ENCODE results near the gene HELT.

Gene HELT

GRCh38 chr4:185003596-185004351 lies 14.5 kb upstream of the HELT start:
- no peak for DNase-seq (ENCODE audit: low read depth)

- no peak for DNase-seq (ENCODE audit: low read depth)
Measured at GRCh38 chr4:185004562-185005218, 13.6 kb upstream of the HELT start.

GRCh38 chr4:185005219-185005819 lies 13.0 kb upstream of the HELT start:
- DNase-seq (ENCODE audit: low read depth) = peak; percentile 26

- DNase-seq (ENCODE audit: low read depth) = no peak
Measured at GRCh38 chr4:185011408-185011807, 6.9 kb upstream of the HELT start.

GRCh38 chr4:185013417-185014125 lies 4.7 kb upstream of the HELT start:
- no peak for DNase-seq (ENCODE audit: low read depth)

- no peak for DNase-seq (ENCODE audit: low read depth)
Measured at GRCh38 chr4:185015108-185015507, 3.2 kb upstream of the HELT start.

GRCh38 chr4:185016101-185016940 lies 2.0 kb upstream of the HELT start:
- DNase-seq (ENCODE audit: low read depth) = no peak

GRCh38 chr4:185016946-185017758 lies 1.1 kb upstream of the HELT start:
- DNase-seq (ENCODE audit: low read depth) = no peak

GRCh38 chr4:185018834-185019455 lies 655 bp downstream of the HELT start:
- no peak for DNase-seq (ENCODE audit: low read depth)

GRCh38 chr4:185019456-185020292 lies 1.4 kb downstream of the HELT start:
- no peak for DNase-seq (ENCODE audit: low read depth)

GRCh38 chr4:185020293-185020808 lies 2.1 kb downstream of the HELT start:
- DNase-seq (ENCODE audit: low read depth) = no peak

GRCh38 chr4:185020863-185021761 lies 2.8 kb downstream of the HELT start:
- no peak for DNase-seq (ENCODE audit: low read depth)

GRCh38 chr4:185023471-185023870 lies 5.2 kb downstream of the HELT start:
- no peak for DNase-seq (ENCODE audit: low read depth)

GRCh38 chr4:185028625-185029024 lies 10.3 kb downstream of the HELT start:
- DNase-seq (ENCODE audit: low read depth) = no peak

GRCh38 chr4:185031611-185032010 lies 13.3 kb downstream of the HELT start:
- no peak for DNase-seq (ENCODE audit: low read depth)

- DNase-seq (ENCODE audit: low read depth) = no peak
Measured at GRCh38 chr4:185033072-185033471, 14.8 kb downstream of the HELT start.

GRCh38 chr4:185033950-185034349 lies 15.7 kb downstream of the HELT start:
- DNase-seq (ENCODE audit: low read depth) = no peak

- no peak for DNase-seq (ENCODE audit: low read depth)
Measured at GRCh38 chr4:185035284-185035683, 17.0 kb downstream of the HELT start.

Measured in T-helper 22 cell (primary cell).